D341Med (cell line): Measurements from ENCODE around the gene ZBTB20.

ENCODE experiments used
- DNase-seq: peaks from one replicate; pipeline ENCODE4 v3.0.0; 2012; ENCODE audit warnings: low spot score

The ZBTB20 gene

GRCh38 chr3:114624571-114625181 lies 522.4 kb downstream of the ZBTB20 start:
- no peak for DNase-seq

DNA sequence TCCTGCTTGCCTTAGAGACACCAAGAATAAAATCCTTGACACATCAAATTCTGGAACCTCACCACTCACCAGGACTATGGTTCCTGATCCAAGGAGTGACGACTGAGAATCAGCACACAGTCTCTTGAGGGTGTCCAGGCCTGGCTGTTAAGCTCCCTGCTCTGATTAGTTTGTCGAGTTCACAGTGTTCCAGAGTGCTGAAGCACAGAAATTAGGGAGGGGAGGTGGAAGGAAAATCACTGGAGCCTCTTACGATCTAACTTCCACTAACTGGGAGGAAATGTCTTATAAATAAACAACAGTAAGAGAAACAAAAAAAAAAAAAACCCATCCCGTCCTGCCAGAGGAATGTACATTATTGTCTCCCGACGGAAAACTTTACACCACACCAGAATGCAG lies 523.0 kb downstream of the ZBTB20 start:
- no peak for DNase-seq

DNA sequence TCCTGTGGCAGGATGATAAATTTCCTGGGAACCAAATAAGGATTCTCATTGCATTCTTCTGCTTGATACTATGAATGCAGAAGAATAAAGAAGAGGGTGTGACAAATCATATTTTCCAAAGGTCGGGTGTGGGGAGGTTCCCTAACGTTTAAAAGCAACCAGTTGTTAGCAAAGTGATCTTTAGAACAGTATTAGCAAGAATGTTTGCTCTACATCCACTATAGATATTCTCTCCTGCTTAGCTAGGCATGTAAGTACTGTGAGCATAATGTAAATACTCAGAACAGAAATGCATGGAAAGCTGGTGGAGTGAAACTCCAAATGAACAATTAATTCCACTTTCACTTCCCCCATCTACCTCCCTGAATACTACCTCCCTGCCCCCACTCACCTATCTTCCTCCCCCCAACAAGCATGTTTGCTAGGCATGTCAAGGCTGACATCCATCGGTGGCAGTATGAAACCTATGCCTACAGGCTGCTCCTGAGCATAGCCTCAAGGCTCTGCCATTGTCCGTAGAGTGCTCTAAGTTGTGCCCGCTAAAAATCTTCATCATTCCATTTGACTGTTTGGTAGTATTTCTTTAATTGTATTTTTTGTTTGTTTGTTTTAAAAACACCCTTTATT lies 523.6 kb downstream of the ZBTB20 start:
- DNase-seq, result no peak

DNA sequence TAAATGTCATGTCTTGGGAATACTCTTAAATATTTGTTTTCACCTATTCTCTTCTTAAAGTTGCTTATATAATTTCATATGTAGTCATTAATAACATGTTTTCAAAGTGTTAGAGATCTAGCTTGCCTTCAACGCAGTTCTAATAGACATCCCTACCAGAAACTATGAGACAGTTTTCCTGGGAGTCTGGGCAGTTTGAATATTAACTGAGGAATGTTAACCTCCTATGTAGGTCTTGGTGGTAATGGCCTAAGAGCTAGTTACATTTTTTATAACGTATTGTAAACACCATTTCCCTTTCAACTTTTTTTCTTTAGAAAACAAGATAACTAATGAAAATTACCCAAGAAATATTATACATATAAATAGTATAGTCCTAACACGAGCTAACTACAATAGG lies 525.1 kb downstream of the ZBTB20 start:
- DNase-seq, result no peak

DNA sequence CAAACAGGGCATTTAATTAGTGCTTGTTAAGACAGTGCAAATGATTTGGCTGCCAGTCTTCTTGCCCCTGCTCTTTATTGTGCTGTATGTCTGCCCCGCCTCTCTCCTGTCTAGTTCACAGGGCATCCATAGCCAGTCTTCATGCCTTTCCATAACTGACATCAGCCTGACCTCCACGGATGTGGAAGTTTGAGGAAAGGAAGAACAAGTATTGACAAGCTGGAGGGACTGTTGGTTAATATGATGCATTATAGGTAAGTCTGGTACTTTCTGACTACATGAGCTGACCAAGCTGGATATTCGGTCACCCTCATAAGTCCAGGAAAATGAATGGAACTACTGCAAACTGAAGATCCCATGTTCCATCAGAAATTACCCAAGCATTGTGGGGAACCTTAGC lies 527.3 kb downstream of the ZBTB20 start:
- no peak for DNase-seq

DNA sequence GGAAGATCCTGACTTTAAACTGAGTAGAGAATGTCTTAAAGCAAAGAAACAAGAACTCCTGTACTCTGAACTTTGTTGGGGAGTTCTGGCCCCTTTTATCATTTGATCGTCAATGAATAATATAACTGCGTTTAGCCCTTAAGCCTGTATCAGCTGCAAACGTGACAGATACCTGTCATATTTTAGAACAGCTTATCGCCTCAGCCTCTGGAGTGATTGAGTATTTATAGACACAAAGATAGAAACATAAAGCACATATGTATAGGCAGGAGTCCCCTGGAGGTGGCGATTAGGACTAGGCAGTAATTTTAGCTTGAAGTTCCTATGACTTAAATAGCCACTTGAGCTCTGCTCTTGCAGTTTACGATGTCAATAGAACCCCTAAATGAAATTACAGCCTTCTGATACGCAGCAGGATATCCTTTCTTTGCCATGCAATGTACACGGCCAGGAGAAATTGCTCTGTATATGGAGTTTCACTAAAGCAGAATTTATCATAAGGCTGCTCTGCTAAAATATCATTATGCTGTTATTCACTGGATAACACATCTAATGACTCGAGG lies 531.5 kb downstream of the ZBTB20 start:
- DNase-seq, result no peak

DNA sequence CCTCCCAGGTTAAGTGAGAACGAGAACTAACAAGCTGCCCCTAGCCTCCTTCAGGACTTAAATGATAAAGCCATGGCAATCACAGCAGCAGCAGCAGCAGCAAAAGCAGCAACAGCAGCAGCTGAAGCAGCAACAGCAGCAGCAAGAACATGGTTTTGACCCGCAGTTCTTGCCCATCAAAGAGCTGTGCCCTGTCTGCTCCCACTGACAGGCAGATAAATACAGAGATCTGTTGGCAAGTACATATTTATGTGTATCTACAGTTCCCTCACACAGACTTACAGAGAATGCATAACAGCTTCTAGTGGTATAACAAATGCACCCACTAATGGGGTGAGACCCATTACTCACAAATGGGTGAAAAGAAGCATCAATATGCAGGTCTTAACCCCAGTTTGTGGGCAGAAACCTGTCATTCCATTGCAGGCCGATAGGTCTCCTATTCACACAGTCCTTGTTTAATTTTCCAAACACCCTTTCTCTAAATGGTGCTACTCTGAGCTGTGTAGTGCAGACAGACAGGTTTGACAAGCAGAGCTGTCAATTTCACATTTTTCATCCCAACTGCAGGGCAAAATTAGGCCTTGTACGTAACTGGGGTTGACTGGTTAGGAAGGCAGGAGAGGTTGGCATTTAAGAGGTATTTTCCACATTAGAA lies 537.0 kb downstream of the ZBTB20 start:
- no peak for DNase-seq

DNA sequence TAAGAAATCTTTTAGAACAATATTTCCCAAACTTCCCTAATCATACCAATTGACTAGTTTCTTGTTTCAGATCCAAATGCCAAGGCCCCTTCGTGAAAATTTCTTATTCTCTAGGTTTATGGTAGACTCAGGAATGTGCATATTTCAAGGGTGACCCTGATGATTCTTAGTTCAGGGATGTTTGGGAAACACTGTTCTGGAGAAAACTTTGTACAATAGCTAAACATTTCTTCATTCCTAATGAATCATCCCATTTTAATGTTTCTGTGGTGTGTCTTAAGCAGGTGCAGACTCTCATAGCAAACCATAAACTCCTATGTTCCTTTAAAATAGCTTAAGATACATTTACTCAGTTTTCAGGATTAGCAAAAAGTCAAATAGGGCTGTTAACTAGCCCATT lies 538.8 kb downstream of the ZBTB20 start:
- no peak for DNase-seq

DNA sequence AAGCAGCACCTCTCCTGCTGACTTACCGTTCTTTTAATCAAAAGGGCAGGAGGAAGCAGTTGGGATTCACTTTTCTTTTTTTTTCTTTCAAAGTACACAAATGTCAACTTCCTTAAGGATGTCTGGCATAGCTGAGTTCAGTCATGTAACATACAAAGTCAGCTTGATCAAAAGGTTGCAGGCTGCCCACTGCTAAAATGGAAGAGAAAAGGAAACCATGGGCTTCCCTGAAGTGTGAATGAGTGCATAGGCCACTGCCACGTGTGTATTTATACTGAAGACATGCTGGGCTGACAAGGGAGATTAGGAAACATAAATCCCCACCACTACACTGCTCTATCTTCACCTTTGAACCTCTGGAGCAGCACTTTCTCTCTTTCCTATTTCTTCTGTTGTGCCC lies 540.8 kb downstream of the ZBTB20 start:
- DNase-seq, result no peak

DNA sequence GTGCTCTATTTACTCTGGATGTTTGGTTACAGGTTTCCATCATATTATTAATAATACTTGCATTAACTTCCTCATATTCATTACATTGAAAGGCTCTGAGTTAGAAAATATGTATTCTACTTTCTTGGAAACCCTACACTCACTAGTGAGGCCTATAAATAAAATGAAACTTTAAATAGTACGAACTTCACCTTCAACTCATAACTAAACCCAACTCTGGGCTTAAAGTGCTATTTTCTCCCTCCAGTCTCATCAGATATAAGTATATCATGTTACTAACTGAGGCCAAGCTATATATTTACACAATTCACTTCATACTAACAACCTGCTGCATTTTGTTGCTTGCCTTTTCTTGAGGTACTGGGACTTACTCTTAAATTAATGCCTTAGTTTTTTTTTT lies 546.5 kb downstream of the ZBTB20 start:
- no peak for DNase-seq

GRCh38 chr3:114597871-114598270 lies 549.2 kb downstream of the ZBTB20 start:
- DNase-seq, result no peak

- DNase-seq, result no peak
Measured at GRCh38 chr3:114597012-114597411, 550.1 kb downstream of the ZBTB20 start.

- no peak for DNase-seq
Measured at GRCh38 chr3:114596147-114596546, 550.9 kb downstream of the ZBTB20 start.

DNA sequence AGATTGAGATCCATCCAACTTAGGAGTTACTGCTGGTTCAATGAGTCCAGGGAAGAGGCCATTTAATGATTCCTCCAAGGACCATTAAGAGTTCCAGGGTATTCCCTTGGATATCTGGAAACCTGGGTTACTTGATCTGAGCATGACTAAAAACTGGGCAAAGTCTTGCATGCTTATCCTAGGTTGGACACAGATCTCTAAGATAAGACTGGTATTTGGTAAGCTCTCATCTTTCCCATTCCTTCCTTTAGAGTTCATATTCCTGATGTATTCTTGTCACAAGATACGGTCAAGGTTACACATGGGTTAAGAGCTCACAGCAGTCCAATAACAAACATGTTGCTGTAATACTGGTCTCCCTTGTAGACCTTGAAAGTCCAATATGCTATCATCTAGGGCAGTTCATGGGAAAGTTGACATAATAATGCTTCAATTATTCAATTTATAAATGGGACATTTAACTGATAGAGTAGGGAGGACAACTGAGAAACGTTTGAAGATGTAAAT lies 551.5 kb downstream of the ZBTB20 start:
- DNase-seq, result no peak

DNA sequence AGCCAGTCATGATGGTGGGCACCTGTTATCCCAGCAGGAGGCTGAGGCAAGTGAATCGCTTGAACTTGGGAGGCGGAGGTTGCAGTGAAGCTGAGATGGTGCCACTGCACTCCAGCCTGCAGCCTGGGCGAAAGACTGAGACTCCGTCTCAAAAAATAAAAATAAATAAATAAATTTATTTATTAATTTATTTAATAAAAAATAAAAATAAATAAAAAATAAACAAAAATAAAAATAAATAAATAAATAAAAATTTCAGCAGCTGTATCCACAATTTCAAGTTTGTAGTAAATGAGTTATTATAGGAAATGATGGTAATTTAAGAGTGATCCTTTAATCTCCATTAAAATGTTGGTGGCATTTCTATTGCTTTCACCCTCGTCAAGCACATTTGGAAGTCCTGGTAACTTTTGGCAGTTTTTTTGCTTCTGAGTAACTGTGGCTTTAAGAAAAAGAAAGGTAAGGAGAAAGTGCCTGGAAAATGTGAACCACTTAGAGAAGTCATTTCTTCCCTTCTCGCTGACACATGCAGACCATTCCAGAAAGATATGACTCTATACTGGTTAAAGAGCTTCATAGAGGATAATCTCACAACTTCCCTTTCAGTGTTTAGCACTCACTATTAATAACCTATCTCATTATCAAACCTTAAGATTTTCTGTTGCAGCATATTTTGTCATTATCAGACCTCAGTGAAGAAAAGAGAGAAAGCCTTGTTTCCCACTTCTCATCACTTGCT lies 556.6 kb downstream of the ZBTB20 start:
- DNase-seq, result no peak

GRCh38 chr3:114587986-114588385 lies 559.1 kb downstream of the ZBTB20 start:
- no peak for DNase-seq

DNA sequence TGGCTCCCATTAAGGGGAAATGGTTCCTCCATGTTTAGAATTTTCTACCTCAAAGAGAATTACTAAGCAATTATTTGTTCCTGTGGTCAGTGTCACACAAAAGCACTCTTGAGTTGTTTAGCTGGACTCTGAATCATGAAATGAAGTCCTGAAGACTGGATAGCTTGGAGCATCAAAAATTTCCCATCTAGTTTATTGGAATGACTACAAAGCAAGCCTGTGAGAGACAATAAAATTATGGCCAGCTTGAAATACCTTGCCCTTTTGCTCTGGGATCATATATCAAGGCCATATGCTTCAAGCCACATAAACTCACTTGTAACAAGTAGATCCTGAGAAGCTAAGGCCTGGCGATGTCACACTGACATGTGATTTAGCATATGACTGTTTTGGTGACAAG lies 561.0 kb downstream of the ZBTB20 start:
- no peak for DNase-seq

DNA sequence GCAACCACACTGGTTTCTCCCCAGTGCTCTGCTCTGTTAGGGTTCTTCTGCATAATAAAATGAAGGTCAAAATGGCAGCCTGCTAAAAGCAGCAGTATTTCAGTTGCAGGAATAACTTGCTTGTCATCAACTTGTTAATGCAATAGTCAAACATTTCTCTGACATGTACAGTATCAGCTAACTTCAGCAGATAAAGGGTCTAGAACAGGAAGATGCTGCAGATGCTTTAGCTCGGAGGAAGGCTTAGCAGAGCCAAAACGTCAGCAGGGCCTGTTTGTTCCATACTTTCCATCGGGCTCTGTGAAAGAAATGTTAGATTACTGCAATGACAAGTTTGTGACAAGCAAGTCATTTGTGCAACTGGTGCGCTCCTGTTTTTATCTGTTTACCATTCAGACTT lies 561.4 kb downstream of the ZBTB20 start:
- no peak for DNase-seq

- DNase-seq, result no peak
Measured at GRCh38 chr3:114584734-114585371, 562.2 kb downstream of the ZBTB20 start.

GRCh38 chr3:114582929-114583328 lies 564.2 kb downstream of the ZBTB20 start:
- no peak for DNase-seq

GRCh38 chr3:114572364-114573062 lies 574.6 kb downstream of the ZBTB20 start:
- no peak for DNase-seq
